ENCODE measurements around the gene DALRD3.

Gene DALRD3

DNA sequence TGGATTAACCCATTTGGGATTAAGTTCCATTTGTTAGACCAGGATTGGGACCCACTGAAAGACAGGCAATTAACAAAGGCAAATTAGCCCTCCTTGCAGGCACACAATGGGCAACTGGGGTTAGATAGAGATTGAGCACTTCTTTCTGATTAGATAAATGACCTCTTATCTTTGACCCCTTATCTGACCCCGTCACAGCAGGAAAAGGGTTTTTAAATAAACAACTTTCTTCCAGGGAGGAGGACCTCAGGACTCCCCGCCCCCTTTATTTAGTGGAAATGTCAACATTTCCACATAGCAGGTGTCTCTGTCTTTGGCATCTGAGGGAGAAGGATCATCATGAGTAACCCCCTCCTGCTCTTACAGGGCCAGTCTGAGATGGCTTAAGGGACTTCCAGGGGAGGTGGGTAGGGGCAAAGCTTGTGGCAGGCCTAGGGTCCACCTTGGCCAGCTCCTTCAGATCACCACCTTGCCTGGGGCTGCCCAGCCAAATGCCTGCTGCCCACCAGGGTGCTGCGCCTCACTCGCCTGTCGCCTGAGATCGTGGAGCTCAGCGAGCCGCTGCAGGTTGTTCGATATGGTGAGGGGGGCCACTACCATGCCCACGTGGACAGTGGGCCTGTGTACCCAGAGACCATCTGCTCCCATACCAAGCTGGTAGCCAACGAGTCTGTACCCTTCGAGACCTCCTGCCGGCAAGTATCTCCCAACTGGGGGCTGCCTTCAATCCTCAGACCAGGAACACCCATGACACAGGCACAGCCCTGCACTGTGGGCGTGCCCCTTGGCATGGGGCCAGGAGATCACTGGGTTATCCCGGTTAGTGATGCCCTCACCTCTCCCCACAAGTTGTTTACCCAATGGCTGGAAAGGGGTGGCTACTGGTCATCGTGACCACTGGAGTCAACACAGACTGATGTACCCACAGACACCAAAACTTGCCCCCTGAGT is 13.8 kb downstream of the DALRD3 start:
- no peak for DNase-seq (ENCODE audit: low read depth)

DNA sequence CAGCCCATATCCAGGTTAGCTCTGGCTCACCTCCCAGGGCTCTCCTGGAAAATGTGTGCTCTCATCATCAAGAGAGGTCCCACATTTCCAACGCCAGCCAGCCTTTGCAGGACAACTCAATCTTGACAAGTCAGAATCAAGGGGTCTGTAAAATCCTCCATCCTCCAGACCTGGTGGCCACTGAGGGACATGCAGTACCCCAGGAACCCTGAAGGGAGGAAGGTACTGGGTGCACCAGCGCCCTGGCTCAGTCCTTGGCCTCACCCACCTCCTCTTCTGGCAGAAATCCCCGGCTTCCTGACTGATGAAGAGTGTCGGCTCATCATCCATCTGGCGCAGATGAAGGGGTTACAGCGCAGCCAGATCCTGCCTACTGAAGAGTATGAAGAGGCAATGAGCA is 17.2 kb downstream of the DALRD3 start:
- DNase-seq (ENCODE audit: low read depth): no peak

DNA sequence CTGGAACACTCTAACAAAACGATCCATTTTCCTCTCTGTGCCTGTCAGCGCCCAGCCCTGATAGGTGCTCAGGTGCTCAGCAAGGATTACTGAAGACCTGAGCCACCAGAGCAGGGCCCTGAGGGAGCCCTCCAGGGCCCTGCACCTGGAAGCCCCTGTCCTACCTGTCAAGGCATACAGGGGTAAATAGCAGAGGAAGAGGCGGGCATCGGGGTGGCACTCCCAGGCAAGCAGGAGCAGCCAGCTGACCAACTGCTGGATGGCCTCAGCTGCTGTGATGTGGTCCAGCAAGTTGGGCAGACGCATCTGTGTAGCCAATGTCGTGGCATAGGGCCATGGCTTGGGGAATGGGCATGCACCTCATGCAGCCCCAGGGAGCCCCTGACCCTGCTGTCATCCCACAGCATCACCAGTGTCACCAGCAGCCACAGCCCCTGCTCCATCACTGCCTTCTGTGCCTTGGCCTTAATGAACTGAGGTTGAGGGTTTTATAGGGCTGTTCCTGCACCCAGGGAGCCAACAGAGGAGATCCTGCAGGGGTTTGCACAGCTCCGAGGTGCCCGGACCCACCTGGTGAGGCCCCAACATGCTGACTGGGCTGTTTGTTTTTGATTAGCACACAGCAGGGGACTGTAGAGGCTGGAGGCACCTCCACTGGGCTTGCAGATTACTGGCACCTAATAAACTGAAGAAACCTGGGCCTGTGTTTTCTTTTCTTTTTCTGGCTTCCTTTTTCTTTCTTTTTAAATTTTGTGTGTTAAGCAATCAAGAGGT is 19.1 kb downstream of the DALRD3 start:
- DNase-seq (ENCODE audit: low read depth): no peak

DNA sequence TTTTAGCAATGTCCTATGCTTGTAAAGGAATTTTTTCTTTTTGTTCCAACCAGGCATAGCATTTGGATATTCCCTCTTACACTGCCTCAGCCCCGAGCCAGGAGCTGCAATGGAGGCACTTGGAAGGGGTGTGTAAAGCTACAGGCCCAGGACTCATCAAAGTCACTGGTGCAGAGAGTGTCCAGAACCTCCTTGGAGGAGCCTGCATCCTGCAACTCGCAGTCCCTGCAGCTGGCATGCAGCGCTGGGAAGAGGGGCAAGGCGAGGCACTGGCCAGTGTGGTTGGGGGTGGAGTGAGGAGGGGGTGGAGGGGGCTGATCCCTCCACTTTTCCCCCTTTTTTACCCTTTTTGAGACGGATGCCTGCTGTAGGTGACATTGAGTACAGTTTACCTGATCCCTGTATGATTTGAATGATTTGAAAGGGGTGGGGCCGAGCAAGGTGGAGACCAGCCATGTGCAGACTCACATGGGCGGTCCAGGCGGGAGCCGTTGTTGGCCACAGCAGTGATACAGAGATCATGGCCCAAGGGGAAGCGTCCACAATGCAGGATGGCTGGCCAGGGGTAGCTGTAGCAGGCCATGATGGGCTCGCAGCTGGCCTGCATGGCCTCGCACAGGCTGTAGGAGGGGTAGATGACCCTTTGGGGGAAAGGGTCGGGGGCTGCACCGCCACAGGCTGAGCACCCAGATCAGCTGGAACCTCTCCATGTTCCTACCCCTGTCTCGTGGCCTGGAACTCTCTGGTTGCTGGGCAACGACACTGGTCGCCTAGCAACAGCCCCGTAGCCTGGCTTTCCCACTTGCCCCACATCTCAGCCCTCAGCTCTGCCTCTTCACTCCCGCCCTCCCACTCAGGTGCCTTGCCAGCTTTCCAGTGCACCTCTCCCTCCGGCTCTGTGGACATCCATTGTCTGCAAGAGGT is 20.4 kb downstream of the DALRD3 start:
- no peak for DNase-seq (ENCODE audit: low read depth)

DNA sequence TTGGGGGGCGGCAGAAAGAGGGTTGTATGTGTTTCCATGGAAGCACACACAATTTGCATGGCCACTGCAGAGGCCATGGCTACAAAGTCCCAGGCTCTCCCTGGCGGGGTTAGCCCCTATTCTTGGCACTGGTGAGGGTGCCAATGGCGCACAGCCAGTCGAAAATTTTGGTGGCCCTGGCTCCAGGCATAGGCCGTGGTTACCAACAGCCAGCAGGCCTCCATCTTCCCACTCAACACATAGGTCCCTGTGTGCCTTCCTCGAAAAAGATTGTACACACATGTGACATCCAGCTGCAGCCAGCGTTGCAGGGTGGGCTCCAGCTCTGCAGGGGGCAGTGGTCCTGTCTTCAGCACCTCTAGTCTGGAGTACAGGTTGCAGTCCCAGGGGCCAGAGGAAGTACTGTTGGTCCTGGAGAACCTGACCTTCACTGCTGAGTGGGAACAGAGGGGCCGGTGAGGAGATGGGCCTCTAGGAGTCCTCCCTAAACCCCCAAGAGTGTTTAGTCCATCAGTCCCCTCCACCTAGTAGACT is 21.2 kb downstream of the DALRD3 start:
- no peak for DNase-seq (ENCODE audit: low read depth)

DNA sequence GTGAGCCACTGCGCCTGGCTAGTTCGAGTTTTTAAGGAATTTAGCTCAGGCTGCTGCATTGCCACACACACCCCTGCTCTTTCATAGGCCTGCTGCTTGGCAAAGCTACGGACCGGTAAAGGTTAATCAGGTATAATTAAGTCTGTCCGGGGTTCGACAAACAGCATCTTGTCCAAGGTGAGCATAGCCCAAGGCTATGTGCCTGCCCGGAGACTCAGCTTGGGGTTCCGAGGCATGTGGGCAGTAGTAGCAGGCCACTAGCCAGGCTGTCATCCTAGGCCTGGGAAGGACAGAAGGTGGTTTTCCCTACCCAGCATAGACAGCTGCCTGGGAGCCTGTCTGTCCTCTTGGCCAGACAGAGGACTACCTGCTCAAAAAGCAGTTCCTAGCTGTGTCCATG is 21.7 kb downstream of the DALRD3 start:
- DNase-seq (ENCODE audit: low read depth): no peak

DNA sequence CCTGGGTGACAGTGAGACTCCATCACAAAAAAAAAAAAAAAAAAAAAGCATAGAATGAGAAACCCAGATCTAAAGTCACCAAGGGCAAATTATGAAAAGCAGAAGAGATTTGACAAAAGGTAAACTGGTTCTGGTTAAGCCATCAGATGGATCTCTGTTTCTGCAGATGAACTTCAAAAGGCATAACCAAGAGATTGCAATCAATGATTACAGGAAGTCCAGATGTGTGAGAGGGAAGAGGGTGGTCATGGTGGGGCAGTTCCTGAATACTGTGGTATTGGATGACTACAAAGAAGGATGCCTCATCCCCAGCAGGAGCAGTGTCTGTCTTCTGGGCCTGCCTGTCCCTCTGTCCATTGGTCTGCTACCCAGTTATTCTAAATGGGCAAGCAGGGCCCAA is 24.5 kb downstream of the DALRD3 start:
- no peak for DNase-seq (ENCODE audit: low read depth)

DNA sequence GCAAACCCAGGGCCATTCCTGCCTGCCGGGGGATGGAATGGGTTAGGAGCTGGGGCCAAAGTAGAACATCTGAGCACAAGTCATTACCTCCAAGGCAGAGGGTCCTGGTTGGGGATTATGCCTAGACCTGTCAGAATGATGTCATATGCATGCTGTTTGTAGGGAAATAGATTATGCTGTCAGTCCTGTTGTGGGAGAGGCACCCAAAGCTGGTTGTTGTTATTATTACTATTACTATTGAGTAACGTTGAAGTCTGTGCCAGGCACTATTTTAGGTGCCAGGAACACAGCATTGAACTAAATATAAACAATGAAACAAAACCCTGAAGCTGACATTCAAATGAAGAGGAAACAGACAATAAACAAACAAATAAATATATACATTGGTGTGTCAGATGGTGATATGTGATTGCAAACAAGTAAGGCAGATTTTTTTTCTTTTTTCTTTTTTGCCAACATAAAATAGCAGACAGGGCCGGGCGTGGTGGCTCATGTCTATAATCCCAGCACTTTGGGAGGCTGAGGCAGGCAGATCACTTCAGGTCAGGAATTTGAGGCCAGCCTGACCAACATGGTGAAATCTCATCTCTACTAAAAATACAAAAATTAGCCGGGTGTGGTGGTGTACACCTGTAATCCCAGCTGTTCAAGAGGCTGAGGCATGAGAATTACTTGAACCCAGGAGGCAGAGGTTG is 26.4 kb downstream of the DALRD3 start:
- DNase-seq (ENCODE audit: low read depth): no peak

DNA sequence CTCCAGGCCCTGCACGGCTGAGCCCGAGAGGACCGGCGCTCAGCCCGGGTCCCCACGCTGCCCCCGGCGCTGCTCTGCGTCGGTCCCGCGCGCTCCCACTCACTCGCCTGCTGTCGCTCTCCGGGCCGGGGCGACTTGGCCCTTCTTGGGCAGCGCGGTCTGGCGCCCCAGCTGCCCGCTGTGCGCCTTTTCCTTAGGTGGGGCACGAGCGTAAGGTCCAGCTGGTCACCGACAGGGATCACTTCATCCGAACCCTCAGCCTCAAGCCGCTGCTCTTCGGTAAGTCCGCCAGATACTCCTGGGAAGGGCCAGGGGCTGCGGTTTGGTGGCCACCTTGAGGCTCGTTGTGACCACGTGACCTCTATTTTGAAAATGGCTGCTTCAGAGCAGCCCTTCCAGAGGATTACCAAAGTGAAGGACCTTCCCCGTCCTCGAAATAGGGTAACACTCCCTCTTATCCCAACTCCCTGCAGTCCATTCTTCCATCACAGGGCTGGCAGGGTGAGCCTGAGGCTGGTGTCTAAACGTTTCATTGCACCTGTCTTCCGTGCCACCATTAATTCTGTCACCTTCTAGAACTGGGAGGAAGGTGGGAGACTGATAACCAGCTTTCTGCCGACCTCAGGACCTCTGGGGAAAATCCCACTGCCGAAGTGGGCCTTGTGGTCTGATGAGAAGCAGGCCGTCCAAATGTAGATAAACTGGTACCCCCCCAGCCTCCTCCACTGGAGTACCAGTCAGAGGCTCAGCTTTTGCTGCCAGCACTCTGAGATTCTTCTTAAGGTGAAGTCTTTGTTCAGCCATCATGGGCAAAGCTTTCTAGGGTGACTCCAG is 27.5 kb downstream of the DALRD3 start:
- DNase-seq (ENCODE audit: low read depth): no peak

DNA sequence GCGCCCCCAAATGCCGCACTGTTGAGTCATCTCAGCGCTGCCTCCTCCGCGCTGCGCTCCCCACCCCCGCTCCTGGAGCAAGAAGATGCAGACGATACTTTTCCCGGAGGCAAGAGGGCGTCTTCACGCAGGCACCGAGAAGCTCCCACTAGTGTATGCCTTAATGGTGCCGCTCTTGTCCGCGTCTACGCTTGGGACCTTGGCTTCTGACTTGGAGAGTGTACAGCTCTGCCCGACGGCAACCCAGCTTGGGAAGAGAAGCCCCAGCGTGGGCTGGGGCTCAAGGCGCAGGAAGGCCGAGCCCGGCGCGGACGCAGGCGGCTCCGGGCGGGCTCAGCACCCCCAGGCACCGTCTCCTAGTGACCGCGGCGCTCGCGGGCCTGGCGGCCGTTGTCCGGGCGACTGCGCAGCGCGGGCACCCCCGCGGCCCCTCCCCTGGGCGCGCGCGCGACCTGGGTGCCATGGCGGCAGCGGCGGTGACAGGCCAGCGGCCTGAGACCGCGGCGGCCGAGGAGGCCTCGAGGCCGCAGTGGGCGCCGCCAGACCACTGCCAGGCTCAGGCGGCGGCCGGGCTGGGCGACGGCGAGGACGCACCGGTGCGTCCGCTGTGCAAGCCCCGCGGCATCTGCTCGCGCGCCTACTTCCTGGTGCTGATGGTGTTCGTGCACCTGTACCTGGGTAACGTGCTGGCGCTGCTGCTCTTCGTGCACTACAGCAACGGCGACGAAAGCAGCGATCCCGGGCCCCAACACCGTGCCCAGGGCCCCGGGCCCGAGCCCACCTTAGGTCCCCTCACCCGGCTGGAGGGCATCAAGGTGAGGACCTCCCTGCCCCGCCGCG is 28.4 kb downstream of the DALRD3 start, which contains the start of gene P4HTM:
TSS of gene P4HTM (plus strand) at position 446 of the 840 bp plus-strand sequence. CDS start at position 462, 16 bp downstream.
- peak; percentile 76 for DNase-seq (ENCODE audit: low read depth)

DNA sequence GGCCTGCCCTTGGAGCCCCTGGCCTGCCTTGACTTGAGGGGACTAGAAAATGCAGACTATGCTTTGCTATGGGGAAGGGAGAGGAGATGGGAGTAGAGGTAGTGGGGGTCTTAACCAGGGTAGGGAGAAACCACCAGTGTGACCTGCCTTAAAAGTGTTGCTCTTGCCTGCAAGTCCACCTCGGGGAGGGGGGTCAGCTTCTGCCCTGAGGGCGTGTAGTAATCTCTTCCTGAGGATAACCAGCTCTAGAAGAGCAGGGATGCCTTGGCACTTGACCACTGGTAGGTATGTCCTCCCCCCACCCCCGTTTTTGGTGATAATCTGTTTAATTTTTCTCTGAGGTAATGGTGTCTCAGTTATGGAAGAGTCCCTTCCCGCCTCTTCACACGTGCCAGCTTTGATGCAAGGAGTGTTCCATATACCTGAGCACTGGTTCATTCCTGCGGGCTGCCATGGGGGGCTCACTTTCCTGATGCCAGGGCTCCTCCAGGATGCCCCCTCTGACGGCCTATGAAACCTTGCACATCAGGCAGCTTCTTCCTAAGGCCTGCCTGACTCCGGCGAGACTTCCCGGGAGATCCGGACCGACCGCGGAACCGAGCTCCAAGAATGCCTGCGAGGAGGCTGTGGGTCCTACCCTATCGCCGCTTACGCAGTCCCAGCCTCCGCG is 29.1 kb downstream of the DALRD3 start:
- no peak for DNase-seq (ENCODE audit: low read depth)

DNA sequence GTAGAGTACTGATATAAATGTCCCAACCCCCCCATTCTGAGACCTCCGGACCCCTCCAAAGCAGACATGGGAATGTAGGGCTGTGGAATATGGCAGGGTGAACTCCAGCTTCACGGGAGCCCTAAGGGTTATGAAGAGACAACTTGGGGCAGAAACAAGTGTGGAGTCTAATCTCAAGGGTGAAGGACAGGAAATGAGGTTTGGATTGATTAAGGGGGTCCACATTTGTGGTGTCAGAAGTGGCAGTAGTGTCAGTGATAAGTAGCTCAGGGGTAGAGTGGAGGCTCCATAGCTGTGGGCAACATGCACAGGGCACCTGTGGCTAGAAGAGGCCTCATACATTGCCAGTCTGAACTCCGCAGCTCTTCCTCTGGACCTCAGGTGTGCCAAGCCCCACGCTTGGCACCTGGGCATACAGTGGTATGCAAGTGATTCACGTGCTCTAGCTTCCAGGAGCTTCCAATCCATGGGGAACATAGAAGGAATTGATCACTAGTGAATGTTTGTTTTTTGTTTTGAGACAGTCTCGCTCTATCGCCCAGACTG is 32.5 kb downstream of the DALRD3 start:
- DNase-seq (ENCODE audit: low read depth): no peak

DNA sequence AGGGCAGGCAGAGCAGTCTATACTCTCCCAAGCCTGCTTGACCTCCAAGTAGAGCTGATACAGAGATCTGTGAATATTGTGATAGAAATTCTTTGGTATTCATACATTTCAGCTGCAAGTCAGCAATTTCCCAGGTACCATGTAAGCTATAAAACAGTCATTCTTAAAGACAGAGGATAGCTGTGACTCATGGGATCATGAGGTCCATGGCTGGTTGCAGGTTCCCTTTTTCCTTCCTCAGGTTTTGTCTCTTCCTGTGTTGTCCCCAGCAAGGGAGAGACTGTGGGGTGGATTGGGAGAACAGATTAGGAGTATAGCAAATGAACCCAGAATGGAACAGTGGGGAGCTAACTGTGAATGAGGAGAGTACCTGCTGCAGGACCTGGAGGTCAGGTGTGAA is 33.7 kb downstream of the DALRD3 start:
- no peak for DNase-seq (ENCODE audit: low read depth)

DNA sequence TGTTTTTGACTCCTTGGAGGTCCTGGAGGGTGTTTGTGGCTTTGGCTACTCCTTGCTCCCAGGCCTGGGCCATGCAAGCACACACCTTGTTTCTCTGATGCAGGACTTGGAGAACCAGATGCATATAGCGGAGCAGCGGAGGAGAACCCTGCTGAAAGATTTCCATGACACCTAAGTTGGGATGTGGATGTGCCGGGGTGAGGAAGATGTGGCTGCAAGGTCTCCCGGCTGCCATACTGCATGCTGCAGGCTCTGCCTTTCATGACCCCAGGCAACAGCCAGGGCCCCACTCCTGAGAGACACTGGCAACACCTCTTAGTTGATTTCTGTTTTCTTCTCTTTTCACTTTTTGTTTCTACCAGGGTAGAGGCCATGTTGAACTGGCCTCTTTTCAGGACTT is 35.3 kb downstream of the DALRD3 start:
- no peak for DNase-seq (ENCODE audit: low read depth)

DNA sequence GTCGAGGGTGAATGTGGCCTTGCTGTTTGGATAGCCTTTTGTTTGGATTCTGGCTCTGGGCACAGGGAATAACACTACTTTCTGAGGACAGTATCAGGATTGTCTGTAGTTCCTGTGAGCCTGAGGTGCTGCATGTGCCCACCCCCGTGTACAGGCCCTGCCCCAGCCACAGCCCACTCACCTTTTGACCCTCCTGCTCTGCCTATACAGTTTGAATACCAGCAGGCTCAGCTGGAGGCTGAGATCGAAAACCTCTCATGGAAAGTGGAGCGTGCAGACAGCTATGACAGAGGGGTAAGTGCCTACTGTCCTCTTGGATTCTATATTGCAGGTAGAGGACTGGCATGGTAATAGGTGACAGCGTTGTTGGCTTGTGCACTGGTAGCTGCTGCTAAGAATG is 35.7 kb downstream of the DALRD3 start:
- DNase-seq (ENCODE audit: low read depth): no peak

DNA sequence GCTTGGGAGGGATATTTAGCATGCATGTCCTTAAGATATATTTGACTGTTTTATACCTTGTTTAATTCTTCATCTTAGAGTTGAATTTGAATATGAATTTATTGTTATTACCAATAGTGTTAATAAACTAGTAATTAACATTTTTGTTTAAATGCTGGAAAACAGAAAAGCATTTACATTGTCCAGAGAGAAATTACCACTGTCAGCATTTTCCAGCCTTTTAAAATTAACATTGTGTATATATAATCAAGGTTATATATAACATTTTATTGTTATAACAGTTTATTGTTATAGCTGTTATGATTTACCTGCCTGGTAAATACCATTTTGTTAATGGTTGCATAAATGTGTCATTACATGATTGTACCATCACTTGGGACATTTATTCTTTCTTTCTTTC is 36.4 kb downstream of the DALRD3 start:
- no peak for DNase-seq (ENCODE audit: low read depth)

DNA sequence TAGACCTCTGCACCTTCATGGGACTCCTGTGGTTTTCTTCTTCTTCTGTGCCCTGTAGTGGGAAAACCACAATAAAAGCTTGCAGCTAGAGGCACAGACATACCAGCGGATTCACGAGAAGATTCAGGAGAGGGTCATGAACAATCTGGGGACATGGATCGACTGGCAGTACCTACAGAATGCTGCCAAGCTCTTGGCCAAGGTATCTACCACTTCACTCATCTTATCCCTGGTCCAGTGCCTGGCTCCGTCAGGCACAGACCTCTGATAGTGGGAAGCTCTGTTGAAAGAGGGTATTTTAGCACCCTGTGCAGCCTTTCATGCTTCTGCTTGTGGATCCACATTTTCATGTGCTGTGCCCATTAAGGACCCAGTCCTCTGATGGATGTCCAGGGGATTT is 38.1 kb downstream of the DALRD3 start:
- no peak for DNase-seq (ENCODE audit: low read depth)

DNA sequence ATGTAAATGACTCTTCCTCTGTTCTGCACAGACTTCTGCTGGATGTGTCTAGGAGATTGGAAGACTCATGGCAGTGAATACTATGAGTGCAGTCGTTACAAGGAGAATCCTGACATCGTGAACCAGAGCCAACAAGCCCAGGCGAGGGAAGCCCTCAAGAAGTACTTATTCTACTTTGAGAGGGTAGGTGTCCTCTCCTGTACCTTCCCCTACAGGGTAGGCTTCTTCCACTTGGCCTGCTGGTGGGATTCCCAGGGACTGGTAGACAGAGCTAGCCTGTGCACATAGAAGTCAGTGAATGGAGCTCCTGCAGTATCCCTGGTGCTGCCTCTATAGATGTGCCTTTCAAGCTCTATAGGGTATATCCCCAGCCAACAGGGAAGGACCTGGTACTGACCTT is 38.9 kb downstream of the DALRD3 start:
- DNase-seq (ENCODE audit: low read depth): no peak
